Endothelial cell of hepatic sinusoid (primary cell): ENCODE results near the gene BOC.

Experiments used
- in situ Hi-C: cut with HindIII; loops from 2 replicates; pipeline ENCODE4 v1.10.0; 2017; ENCODE audit warnings: low sequenced_read_pairs

Gene BOC

DNA sequence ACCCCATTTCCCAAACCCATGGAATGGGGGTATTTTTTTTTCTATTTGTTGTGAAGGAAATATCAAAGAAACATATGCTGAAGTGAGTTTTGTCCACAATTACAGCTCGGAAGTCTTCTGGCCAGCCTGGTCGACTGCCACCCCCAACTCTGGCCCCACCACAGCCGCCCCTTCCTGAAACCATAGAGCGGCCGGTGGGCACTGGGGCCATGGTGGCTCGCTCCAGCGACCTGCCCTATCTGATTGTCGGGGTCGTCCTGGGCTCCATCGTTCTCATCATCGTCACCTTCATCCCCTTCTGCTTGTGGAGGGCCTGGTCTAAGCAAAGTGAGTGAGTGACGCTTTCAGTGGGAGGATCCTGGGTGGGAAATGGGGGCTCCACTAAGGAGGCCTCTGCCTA, 71.9 kb downstream of the BOC start:
- in situ Hi-C loops: no loop called here

DNA sequence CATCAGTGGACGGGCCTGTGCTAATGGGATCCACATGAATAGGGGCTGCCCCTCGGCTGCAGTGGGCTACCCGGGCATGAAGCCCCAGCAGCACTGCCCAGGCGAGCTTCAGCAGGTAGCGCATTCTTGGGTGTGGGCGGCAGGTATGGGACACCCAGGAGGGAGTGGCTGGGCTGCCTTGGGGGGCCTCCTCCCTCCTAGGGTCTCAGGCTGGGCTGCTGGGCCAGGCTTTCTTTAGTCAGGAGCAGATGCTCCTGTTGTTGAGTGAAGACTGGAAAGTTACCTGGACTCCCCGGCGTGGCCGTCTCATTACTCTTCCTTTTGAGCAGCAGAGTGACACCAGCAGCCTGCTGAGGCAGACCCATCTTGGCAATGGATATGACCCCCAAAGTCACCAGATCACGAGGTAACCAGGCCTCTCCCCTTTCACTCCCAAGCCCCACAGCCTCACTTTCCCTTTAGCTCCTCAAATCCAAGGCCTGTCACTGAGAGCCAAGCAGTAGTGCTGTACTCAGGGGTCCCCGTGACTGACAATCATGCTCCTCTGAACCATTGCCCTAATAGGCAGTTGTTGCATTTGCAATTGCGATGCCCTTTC, 73.2 kb downstream of the BOC start:
- in situ Hi-C loops: no loop called here

DNA sequence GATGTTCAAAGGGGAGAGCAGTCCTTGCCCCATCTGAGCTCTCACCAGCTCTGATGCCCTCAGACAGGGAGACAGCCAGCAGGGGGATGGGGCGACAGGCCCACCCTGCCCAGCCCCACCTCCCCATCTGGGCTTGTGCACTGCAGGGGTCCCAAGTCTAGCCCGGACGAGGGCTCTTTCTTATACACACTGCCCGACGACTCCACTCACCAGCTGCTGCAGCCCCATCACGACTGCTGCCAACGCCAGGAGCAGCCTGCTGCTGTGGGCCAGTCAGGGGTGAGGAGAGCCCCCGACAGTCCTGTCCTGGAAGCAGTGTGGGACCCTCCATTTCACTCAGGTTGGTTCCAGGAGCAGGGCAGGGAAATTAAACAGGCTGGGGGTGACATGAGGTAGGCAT, 73.9 kb downstream of the BOC start:
- in situ Hi-C loops: no loop called here

DNA sequence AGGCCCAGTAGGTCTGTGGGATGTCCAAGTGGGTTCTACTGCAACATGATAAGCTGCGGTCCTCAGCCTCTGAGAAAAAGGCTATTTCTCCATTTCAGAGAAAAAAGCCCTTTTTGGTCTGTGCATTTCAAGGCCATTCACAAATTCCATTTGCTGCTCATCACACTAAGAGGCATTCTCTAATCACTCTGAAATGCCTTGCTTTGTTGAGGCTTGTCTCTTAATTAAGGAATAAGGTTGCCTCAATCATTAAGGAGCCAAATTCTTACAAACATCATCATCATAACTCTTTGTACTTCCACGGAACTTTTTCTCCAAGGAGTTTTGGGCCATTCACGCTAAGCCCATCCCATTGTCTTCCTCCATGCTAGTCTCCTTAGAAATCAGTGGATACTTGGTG, 74.4 kb downstream of the BOC start:
- in situ Hi-C loops: no loop called here

DNA sequence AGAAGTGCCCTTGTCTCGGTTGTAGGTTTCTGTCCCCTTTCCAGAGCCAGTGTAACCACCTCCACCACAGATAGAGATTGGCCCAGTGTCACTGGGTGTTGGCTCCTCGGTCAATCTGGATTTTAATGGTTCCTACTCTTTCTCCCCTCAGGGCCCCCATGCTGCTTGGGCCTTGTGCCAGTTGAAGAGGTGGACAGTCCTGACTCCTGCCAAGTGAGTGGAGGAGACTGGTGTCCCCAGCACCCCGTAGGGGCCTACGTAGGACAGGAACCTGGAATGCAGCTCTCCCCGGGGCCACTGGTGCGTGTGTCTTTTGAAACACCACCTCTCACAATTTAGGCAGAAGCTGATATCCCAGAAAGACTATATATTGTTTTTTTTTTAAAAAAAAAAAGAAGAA, 75.2 kb downstream of the BOC start:
- in situ Hi-C loops: no loop called here

DNA sequence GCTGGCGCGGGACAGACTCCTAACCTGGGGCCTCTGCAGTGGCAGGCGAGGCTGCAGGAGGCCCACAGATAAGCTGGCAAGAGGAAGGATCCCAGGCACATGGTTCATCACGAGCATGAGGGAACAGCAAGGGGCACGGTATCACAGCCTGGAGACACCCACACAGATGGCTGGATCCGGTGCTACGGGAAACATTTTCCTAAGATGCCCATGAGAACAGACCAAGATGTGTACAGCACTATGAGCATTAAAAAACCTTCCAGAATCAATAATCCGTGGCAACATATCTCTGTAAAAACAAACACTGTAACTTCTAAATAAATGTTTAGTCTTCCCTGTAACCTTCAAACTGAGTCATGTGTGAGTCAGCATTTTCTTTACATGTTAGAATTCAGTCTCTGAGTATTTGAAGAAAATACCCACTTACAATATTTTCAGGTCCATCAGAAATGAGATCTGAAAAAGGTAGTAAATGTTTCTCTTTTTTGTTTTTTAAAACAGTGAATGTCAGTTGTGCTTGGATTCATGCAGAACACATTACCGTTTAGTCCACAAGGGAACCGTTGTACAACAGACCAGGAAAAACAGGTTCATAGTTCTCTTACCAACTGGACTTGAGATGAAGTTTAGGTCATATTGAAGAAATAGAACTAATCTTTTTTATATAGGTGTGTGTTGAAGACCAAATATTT, 75.9 kb downstream of the BOC start:
- in situ Hi-C loops: no loop called here

DNA sequence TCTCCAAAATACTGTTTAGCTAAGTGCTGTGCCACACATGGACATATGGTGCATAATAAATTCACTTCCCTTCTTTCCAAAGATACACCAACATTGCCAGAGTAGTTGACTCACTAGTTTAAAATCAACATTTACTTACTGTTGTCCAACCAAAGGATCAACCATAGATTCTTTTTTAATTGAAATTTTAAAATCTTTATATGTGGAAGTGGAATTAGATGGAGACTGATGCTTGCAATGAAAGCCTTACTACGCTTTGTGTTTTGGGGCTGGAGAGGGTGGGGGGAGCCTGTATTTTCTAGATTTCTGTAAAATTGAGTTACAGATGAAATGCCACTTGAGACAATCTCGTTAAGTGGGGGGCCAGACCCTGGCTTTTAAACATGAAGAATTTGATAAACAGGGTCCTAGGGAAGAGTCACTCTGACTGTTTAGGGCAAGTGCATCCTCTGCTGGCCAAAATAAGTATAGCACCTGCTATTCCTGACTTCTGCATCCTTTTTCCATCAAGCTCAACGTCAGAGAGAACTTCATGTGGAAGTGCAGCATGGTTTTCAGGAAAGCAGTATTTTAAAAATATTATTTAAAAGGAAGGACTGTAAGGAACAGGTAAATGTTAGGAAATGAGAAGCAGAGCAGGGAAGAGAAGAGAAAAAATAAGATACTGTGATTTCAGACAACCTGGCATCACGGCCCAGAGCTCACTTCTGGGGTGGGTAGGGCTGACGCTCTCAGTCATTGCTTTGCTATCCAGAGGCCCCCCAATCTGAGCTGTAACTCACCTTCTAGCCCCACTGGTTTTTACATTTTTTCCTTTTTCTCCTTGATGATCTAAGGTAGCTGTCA, 76.7 kb downstream of the BOC start:
- in situ Hi-C loops: no loop called here

DNA sequence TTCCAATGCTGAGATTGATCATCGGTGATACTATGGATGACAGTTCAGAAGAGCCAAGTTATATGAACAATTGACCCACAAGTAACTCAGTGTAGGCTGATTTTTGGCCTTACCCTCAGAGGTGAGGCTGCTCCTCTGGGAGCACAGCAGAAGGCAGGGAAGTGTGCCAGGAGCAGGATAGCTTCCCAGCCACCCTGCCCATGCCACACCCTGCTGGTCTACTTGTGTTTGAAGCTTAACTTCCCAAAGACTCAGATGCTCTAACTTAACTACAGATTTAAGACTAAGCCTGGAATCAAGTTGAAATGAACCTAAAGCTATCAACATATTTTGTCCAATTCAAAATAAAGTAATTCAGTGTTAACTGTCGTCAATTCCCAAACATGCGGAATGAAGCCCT, 77.5 kb downstream of the BOC start:
- in situ Hi-C loops: no loop called here

DNA sequence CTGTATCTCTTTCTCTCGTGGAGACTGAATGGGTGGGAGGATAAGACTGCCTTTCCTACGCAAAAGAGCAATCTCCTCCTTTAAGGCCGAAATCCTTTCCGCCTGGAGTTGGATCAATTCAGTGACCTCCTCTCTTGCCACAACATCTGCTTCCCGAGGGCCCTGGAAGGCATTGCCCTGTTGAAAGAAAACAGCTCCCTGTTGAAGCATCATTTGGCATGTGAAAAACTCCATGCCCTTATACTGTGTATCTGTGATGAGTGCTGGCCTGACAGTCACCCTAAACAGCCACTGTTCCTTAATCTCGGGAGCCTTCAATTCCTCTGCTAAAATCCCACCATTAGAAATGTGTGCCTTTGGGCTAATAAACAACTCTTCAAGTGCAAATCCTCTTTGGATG, 80.2 kb downstream of the BOC start:
- in situ Hi-C loops: no loop called here

DNA sequence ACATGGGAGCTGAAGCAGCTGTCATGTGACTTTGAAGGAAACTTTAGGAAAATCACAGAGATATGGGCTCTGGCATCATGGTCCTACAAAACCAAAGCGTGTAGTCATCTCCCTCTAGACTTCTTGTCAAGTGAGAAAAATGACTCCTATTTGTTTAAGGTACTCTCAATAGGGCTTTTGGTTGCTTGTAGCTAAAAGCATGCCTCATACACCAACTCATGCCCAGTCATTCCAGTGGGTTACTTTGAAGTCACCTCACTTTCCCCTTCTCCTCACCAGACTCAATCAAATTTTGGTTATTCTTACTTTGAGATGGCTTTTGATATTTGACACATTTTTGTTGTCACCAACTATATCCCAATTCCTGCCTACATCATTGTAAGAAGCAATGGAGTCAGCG, 81.6 kb downstream of the BOC start:
- in situ Hi-C loops: no loop called here

DNA sequence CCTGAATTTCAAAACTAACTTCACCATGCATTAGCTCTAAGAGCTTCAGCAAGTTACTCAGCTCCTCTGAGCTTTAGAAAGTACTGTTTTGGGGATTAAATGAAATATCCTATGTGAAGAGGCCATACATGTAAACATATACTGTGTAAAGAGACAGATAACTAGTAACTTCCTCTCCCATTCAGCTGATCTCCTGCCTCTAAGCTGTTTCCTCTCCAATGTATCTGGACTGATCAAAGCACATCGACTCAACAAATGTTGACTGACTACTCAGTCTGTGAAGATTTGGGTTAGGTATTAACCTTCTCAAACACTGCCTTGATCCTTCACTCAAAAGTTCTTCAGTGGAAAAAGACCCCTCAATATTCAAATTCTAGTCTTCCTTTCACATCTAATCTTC, 82.0 kb downstream of the BOC start:
- in situ Hi-C loops: no loop called here

DNA sequence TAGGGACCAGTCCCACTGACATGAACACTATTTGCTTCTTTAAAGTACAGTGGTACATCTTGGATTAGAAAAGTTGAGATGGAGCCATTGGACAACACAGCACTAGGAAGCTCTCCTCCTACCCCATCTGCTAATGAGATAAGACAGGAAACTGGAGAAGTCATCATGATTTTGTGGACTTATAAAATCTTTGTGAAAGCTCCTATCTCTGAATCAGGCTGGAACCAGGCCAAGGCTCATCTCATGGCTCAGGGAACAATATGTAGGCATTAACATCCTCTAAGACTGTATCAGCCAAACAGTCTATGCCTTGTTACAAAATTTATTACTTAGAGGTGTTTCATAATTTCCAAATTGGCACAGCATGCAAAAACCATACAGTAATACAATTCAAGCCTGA, 84.1 kb downstream of the BOC start:
- in situ Hi-C loops: no loop called here

DNA sequence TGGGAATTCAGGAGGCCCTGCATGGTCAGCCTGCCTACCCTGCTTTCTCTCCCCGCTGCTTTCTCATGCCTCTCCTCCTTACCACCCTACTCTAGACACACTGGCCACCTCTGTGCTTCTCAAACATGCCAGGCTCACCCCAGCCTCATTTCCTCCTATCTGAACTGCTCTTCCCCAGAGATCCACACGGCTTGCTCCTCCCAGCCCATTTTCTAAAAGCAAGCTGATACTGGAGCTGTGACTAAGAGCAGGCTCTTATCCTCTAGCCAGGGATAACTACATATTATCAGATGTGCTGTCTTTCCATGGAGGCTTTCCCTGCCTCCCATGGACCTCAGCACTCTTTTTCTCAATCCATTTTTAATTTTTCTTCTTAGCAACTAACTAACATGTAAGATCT, 85.9 kb downstream of the BOC start:
- in situ Hi-C loops: no loop called here

DNA sequence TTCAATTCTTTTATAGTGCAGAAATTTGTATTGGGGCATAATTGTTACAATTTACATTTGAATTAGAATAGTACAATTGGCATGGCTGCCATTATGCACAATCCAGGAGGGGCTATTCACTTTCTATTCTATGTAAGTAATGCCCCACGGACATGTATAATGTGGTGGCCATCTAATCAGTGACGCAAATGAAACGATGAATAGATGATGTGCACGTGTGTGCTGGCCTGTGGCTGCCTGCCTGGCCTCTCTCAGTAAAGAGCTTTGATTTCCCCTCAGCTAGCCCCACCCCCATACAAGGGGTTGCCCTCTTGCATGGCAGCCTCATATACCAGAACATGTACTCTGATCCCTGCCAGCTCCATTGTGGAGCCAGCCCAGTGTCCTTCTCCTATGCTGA, 86.5 kb downstream of the BOC start:
- in situ Hi-C loops: no loop called here

DNA sequence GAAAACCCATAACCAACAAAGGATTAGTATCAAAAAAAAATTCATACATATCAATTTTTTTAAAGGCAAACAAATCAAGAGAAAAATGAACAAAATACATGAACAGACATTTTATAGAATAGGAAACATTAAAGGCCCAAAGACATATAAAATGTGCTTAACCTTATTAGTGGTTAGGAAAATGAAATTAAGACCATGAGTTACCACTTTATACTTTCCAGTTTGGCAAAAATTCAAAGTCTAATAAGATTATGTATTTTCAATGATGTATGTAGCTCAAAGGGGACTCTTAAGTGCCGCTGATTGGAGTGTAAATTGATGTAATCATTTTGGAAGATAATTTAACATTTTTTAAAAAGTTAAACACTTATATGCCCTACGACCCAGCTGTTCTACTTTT, 89.2 kb downstream of the BOC start:
- in situ Hi-C loops: no loop called here

DNA sequence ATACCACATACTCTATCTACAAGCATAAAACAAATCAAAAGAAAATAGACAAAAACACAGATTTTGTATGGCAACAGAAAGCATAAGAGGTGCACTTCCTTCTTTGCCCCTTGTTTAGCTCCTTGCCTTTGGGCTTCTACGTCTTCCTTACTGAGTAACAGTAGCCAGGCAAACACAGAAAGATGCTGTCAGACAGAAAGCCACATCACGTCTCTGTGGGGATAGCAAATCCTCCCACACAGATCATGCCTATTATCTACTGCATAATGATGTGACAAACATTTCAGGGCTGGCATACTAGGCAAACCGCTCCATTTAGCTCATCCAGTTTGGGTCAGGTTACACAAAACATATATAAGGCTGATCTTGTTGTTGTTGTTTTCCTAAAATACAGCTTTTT, 92.7 kb downstream of the BOC start:
- in situ Hi-C loops: no loop called here

DNA sequence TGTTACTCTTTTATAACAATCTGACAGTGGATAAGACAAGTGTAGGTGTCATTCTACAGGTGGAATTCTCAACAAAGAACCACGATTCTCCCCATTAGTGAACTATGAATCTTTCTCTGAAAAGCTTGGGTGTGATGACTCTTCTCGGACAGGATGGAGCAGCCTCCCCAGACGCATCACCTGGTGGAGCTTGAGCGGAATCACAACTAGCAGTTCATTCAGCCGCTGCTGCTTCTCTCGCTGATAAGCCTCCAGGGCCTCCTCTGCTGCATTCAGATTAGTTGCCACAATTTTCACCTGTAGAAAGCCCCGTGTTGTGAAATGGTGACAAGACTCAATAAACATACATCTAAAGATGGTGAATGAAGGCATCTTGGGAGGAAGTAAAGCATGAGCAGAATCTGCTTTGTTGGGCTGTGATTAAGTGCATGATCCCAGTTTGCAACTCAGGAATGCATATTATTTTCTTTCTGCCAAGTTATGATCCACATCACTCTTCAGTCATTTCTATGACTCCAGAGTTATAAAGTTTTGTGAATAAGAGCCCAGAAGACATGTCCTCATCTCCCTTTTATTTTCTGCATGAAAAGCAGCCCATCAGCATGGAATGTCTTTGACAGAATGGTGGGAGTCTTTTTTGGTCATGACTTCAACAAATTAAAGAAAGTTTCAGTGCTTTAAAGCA, 93.6 kb downstream of the BOC start:
- in situ Hi-C loops: no loop called here

DNA sequence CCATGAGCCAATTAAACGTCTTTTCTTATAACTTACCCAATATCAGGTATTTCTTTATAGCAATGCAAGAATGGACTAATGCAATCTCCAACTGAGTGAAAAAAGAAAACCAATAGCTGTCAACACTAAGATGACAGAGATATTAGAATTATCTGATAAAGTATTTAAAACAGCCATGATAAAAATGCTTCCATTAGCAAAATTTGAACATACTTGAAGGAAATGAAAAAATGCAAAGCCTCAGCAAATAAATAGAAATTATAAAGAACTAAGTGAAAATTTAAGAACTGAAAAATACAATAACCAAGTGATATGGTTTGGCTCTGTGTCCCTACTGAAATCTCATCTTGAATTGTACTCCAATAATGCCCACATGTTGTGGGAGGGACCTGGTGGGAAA, 99.6 kb downstream of the BOC start:
- in situ Hi-C loops: no loop called here

DNA sequence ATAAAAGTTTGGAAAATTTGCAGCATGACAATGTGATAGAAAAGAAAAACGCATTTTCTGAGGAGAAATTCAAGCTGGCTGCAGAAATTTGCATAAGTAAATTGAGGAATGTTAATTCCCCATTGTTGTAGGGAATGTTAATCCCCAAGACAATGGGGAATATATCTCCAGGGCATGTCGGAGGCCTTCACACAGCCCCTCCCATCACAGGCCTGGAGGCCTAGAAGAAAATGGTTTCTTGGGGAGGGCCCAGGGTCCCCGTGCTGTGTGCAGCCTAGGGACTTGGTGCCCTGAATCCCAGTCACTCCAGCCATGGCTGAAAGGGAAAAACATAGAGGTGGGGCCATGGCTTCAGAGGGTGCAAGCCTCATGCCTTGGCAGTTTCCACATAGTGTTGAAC, 101.1 kb downstream of the BOC start:
- in situ Hi-C loops: no loop called here

DNA sequence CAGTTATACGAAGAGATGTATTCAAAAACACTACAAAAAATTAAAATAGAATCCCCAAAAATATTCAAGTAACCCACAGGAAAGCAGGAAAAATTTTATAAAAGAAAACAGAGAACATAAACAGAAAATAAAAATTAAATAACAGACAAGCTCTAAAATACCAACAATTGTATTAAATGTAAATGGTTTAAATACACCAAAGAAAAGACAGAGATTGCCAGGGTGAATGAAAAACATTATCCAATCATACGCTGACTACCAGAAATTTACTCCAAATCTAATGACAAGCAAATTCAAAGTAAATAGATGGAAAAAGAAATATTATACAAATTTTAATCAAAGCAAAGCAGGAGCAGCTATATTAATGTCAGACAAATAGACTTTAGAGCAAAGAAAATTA, 103.6 kb downstream of the BOC start:
- in situ Hi-C loops: no loop called here

DNA sequence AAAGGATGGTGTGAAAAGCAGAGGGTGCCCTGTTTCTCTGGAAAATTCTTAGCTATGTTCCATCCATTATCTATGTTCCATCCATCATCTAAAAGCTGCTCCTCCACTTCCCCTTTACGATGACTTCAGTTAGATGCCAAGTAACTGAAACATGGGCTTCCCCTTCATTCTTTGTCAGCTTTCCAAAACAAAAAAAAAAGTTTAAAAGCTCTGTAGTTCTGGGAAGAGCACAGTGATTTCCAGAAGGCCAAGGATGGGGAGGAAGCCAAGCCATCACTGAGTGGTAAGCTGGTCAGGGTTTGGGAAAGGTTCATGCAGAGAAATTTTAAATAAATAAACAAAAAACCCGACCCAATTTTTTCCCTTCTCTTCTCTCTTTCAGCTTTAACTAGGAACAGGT, 118.4 kb downstream of the BOC start:
- in situ Hi-C loops: no loop called here

DNA sequence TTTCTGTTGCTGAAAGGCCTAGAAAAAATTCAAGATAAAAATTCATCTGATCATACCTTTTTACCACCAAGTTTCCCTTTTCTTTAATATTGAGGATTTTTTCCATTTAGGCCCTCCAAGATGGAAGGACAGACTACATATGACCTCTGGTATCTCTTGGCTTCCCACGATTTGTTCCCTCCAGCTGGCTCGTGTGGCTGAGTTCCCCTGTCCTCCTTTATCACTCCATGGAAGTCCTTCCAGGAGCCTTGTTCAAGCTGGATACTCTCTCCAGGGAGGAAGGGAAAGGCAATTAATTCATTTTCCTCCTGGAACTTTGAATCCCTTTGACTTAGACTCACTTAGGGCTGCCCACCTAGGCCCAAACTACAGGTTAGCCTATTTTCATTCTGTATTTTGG, 119.4 kb downstream of the BOC start:
- in situ Hi-C loops: no loop called here
